Thoracic aorta (tissue), 2 donors: ENCODE measurements around the gene UNC119. TPM values are rescaled to one million over a fixed set of nuclear protein-coding genes. Genes with fewer than 3 reads are reported as not detected.

Experiments used
- ATAC-seq: fragments of 150-250 bp; one replicate; pipeline ENCODE4 v1.8.0; 2017; ENCODE audit warnings: low read depth; ENCODE audit not compliant: insufficient number of reproducible peaks, low FRiP score
- DNase-seq: peaks from one replicate; pipeline ENCODE4 v3.0.0-alpha.2; 2020; ENCODE audit warnings: low spot score
- H3K27ac ChIP-seq, 2 donors: fragments of 200-600 bp; sonication (generic); 1 replicate in 1 of 2; 2 replicates in 1 of 2; pipeline ENCODE4 v1.5.1; 2016; ENCODE audit warnings: mild to moderate bottlenecking in 2 of 2, moderate library complexity in 2 of 2
- H3K27me3 ChIP-seq: fragments of 200-600 bp; sonication (generic); replicated peaks from 2 replicates; pipeline ENCODE4 v1.6.0; 2016; ENCODE audit warnings: mild to moderate bottlenecking; ENCODE audit not compliant: insufficient read depth
- H3K36me3 ChIP-seq: fragments of 200-600 bp; sonication (generic); one replicate; pipeline ENCODE4 v1.5.1; 2016
- H3K4me1 ChIP-seq, 2 donors: fragments of 200-600 bp; sonication (generic); 1 replicate in 1 of 2; 2 replicates in 1 of 2; pipeline versions ENCODE4 v1.5.1 to v1.6.0; 2016; ENCODE audit warnings: low read depth in 2 of 2, mild to moderate bottlenecking in 1 of 2; ENCODE audit not compliant: control insufficient read depth in 1 of 2
- H3K4me3 ChIP-seq: fragments of 200-600 bp; sonication (generic); 2 replicates; pipeline ENCODE4 v1.5.1; 2016; ENCODE audit warnings: mild to moderate bottlenecking
- H3K9me3 ChIP-seq: fragments of 200-600 bp; sonication (generic); 2 replicates; pipeline ENCODE4 v1.5.1; 2016
- total RNA-seq, 2 donors: library from RNA; depleted of rRNA; stranded (reverse); fragments of >200 nt; gene quantifications; one replicate each; pipeline versions ENCODE4 v1.1.0 to v1.2.3, GENCODE V29; 2016
- TF ChIP-seq, protein P1 (sequence below): fragments of 200-600 bp; sonication (generic); IDR thresholded peaks from one replicate; pipeline ENCODE4 v1.5.1; 2019; ENCODE audit warnings: antibody characterized with exemption

The UNC119 gene
- total RNA-seq, 2 donors from 2014 or later: 27.8 to 34.9 TPM

DNA sequence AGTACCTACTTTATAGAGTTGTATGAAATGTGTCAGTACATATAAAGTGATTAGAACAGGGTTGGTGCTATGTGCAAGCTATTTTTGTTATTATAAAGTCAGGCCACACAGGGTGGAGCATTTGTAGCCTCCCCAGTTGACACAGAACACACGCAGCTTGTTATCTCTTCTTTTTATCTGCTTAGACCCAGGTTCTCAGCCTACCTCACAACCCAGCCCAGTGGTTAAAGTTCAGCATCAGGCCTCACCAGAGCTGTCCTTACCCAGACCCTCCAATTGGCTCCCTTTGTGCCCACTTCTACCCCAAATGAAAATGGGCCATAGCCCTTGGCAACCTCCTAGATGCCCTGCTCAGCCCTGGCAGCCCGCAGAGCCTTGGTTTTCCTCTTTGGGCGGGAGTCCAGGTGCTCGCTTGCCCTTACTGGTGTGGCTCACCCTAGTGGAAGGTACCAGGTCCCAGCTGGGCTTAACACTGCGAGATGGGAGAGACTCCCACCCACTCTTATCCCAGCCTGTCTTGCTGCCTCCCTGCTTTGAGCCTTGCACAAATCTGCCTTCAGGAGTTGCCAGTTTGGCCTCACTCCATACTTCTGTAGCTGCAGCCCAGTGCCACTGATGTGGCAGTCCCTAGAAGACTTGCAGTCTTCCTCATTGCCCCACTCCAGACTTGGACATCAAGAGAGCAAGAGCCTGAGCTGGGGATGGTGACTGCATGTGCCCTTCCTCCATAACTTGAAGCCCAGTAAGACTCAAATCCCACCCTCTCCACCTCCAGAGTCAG is 20.0 kb upstream of the UNC119 start:
- no peaks in the 10 kb centered on the region for H3K9me3 ChIP-seq
- no peaks in the 10 kb centered on the region for H3K27me3 ChIP-seq
- no peak for ATAC-seq
- DNase-seq: no peak
- peak overlapping the region; percentile 88 for H3K4me3 ChIP-seq
- TF ChIP-seq, protein P1, sequence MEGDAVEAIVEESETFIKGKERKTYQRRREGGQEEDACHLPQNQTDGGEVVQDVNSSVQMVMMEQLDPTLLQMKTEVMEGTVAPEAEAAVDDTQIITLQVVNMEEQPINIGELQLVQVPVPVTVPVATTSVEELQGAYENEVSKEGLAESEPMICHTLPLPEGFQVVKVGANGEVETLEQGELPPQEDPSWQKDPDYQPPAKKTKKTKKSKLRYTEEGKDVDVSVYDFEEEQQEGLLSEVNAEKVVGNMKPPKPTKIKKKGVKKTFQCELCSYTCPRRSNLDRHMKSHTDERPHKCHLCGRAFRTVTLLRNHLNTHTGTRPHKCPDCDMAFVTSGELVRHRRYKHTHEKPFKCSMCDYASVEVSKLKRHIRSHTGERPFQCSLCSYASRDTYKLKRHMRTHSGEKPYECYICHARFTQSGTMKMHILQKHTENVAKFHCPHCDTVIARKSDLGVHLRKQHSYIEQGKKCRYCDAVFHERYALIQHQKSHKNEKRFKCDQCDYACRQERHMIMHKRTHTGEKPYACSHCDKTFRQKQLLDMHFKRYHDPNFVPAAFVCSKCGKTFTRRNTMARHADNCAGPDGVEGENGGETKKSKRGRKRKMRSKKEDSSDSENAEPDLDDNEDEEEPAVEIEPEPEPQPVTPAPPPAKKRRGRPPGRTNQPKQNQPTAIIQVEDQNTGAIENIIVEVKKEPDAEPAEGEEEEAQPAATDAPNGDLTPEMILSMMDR: no peak
- H3K27ac ChIP-seq: peak overlapping the region; percentile 70 to 76
- no peaks in the 10 kb centered on the region for H3K36me3 ChIP-seq
- H3K4me1 ChIP-seq: peaks cover 20 to 43% of the 10 kb centered on the region in 2 donors

DNA sequence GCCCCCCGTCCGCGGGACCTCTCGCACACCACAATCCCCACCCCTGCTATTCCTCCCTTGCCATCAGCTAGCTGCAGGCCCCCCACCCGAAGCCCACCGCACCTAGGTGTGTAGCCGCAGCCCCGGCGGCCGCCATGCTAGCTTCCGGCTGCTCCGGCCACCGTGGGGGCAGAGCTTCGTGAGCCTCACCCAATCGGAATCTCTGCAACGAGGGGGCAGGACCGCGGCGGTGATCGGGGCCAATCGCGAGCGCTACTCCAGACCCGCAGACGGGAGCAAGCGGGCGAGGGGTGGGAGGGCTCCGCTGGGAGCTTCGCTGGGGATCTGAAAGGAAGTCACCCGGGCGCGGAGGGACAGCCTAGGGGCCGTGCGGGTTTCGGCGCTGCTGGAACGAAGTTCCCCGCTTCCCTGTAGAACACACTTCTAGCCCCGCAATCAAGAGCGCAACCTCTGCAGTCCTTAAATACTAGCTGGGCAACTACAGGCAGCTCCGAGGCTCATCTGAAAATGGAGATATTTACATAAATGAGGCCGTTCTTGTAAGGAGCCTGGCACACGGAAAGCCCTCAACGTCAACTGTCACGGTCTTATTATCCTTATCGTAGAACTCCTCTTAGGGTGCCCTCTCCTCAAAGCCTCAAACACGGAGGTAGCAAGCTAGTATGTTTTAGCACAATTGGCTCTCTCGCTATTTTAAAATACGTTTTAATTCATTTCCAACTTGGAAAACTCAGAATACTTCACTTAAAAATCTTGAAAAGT is 19.1 kb upstream of the UNC119 start, which contains the start of gene PIGS:
Gene PIGS, minus strand, starts transcription at position 164 of the 762 bp plus-strand sequence. Its CDS starts 28 bp downstream, at position 136.
- peak within 1 kb of the TSS; percentile 70 to 76 for H3K27ac ChIP-seq
- TF ChIP-seq, protein P1: no peak
- H3K9me3 ChIP-seq: no peaks in the 10 kb centered on the region
- H3K4me1 ChIP-seq: peaks cover 17 to 37% of the 10 kb centered on the region in 2 donors
- no peaks in the 10 kb centered on the region for H3K27me3 ChIP-seq
- peak within 1 kb of the TSS; percentile 88 for H3K4me3 ChIP-seq
- no peaks in the 10 kb centered on the region for H3K36me3 ChIP-seq
- peak; percentile 89 for ATAC-seq
- peak; percentile 73 for DNase-seq

DNA sequence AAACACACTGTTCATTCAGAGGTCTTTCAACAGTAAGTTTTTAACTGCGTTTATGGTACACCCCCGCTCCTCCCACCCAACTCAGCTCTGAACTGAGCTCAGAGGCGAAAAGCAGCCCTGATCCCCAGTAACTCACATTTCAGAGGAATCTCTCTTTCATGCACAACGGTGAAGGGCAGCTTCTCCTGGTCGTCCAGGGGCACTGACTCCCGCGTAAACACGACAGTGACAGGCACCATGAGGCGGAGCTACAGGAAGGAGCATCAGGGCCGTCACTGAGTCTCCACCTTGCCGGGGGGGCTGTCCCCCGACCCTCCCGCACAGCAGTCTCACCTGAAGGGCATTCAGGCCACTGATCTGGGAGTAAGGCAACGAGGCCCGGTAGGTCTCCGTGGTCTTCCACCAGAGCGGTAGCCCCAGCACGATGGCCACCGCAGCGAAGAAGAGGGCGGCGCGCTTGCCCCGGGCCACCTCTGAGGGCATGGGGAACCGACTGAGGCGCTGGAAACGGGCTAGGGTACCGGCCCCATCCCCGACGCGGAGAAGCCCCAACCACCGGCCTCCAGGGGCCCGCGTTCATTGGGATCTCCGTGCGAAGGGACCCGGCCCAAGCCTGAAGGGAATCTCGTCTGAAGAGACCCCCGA is 18.4 kb upstream of the UNC119 start:
- H3K9me3 ChIP-seq: no peaks in the 10 kb centered on the region
- H3K27me3 ChIP-seq: no peaks in the 10 kb centered on the region
- no peaks in the 10 kb centered on the region for H3K36me3 ChIP-seq
- DNase-seq (no peak), ATAC-seq (no peak)
- H3K4me3 ChIP-seq: peak overlapping the region; percentile 88
- peak overlapping the region; percentile 70 to 76 for H3K27ac ChIP-seq
- TF ChIP-seq, protein P1: no peak
- peaks cover 14 to 33% of the 10 kb centered on the region in 2 donors for H3K4me1 ChIP-seq

DNA sequence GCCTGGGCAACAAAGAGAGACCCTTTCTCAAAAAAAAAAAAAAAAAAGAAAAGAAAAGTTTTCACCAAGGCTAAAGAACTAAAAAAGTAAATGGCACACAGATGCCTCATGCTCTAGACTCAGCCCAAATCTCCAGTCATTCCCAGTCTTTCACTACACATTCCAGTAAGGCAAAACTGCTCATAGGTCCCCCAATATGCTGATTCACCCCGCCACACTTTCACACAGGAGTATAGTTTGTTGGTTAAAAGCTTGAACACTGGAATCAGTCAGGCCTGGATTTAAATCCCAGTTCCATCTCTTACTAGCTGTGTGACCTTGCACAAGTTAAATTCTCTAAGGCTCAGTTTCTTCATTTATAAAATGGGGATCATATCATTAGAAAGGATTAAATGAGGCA is 17.0 kb upstream of the UNC119 start:
- Histone ChIP-seq H3K9me3 (no peaks in the 10 kb centered on the region), H3K36me3 (no peaks in the 10 kb centered on the region), H3K27ac (no peak overlapping the region), H3K27me3 (no peaks in the 10 kb centered on the region), H3K4me1 (peaks cover 13 to 28% of the 10 kb centered on the region in 2 donors), H3K4me3 (no peak overlapping the region)
- DNase-seq (no peak), ATAC-seq (no peak)
- TF ChIP-seq, protein P1: no peak

DNA sequence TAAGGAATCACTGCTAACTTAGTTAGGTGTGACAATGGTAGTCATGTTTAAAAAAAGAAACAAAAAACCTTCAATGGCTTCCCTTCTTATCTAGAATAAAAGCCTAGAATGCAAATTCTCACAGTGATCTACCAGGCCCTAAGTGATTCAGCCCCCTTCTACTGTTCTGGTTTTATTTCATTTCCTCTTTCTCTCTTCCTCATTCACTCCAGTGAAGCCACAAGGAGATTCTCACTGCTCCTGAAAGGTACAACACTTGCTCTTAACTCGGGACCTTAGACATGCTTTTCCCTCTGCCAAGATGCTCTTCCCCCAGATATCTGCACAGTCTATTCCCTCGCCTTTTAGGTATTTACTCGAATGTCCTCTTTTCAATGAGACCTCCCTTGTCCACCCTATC is 15.2 kb upstream of the UNC119 start:
- peaks cover 13% of the 10 kb centered on the region for H3K36me3 ChIP-seq

More for the DNA sequence above, 15.2 kb upstream of the UNC119 start:
- TF ChIP-seq, protein P1: no peak
- Histone ChIP-seq H3K4me3 (no peak overlapping the region), H3K9me3 (no peaks in the 10 kb centered on the region), H3K27ac (no peak overlapping the region), H3K27me3 (no peaks in the 10 kb centered on the region), H3K4me1 (peaks cover 13 to 22% of the 10 kb centered on the region in 2 donors)
- ATAC-seq (no peak), DNase-seq (no peak)
